ENCODE measurements around the gene TBX18. TPM values are rescaled to one million over a fixed set of nuclear protein-coding genes. Genes with fewer than 3 reads are reported as not detected.

Gene TBX18
- total RNA-seq, 1 experiment from 2014 or later: 0.15 TPM

- TF ChIP-seq NR2C2 (CRISPR knock-in tag; IDR thresholded peaks at IDR 0.05): no peak
- TF ChIP-seq SMAD4 (CRISPR knock-in tag; IDR thresholded peaks at IDR 0.05): no peak
- no peak for TF ChIP-seq ZNF396 (CRISPR knock-in tag; IDR thresholded peaks at IDR 0.05; ENCODE audit: borderline replicate concordance)
- no peak for TF ChIP-seq NFATC4 (CRISPR knock-in tag; IDR thresholded peaks at IDR 0.05)
These were observed 36.9 kb upstream of the TBX18 start (continued) for GRCh38 chr6:84801250-84801649.

DNA sequence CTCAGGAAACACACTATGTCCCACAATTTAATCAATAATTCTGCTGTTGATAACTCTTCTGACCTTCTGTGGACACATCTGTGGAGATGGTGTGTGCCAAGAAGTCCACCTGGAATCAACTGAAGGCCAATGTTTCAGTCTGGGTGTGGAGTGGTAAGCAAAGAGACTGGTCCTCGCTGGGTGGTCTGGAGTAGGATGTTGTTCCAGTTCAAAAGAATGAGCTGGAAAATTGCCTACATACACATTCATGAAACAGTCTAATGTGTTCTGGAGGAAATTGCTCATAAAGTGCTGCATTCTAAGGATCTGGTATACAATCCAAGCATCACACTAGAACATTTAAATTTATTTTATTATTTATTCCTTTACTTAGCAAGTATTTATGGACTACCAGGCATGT lies 33.9 kb upstream of the TBX18 start:
- Mint-ChIP-seq H3K4me1 (no peaks in the 10 kb centered on the region), H3K27ac (no peak overlapping the region), H3K4me3 (no peak overlapping the region), H3K36me3 (peaks cover 6% of the 10 kb centered on the region), H3K9me3 (peaks cover 31% of the 10 kb centered on the region), H3K27me3 (ENCODE audit: low read depth) (peaks cover 4% of the 10 kb centered on the region; the same call in 1 of the 2 replicates)
- CTCF ChIA-PET: no interaction called here
- DNase-seq (ENCODE audit: low spot score): no peak
- POLR2A ChIA-PET: no interaction called here
- TF ChIP-seq, protein P1, sequence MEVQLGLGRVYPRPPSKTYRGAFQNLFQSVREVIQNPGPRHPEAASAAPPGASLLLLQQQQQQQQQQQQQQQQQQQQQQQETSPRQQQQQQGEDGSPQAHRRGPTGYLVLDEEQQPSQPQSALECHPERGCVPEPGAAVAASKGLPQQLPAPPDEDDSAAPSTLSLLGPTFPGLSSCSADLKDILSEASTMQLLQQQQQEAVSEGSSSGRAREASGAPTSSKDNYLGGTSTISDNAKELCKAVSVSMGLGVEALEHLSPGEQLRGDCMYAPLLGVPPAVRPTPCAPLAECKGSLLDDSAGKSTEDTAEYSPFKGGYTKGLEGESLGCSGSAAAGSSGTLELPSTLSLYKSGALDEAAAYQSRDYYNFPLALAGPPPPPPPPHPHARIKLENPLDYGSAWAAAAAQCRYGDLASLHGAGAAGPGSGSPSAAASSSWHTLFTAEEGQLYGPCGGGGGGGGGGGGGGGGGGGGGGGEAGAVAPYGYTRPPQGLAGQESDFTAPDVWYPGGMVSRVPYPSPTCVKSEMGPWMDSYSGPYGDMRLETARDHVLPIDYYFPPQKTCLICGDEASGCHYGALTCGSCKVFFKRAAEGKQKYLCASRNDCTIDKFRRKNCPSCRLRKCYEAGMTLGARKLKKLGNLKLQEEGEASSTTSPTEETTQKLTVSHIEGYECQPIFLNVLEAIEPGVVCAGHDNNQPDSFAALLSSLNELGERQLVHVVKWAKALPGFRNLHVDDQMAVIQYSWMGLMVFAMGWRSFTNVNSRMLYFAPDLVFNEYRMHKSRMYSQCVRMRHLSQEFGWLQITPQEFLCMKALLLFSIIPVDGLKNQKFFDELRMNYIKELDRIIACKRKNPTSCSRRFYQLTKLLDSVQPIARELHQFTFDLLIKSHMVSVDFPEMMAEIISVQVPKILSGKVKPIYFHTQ (CRISPR knock-in tag; IDR thresholded peaks at IDR 0.05): no peak
- TF ChIP-seq NFATC4 (CRISPR knock-in tag; IDR thresholded peaks at IDR 0.05) (no peak), MXD4 (CRISPR knock-in tag; IDR thresholded peaks at IDR 0.05; ENCODE audit: borderline replicate concordance) (no peak), NFYB (CRISPR knock-in tag; conservative IDR thresholded peaks at IDR 0.05; ENCODE audit: low read depth) (no peak), KAT7 (CRISPR knock-in tag; IDR thresholded peaks at IDR 0.05; ENCODE audit: borderline replicate concordance) (no peak), GRHL2 (CRISPR knock-in tag; IDR thresholded peaks at IDR 0.05; ENCODE audit: insufficient replicate concordance, severe bottlenecking) (no peak), CREM (CRISPR knock-in tag; IDR thresholded peaks at IDR 0.05) (no peak), GTF2I (CRISPR knock-in tag; conservative IDR thresholded peaks at IDR 0.05) (no peak), ZNF532 (CRISPR knock-in tag; IDR thresholded peaks at IDR 0.05; ENCODE audit: borderline replicate concordance) (no peak), JUN (CRISPR knock-in tag; IDR thresholded peaks at IDR 0.05) (no peak), RORB (CRISPR knock-in tag; IDR thresholded peaks at IDR 0.05) (no peak), NFE2L1 (CRISPR knock-in tag; IDR thresholded peaks at IDR 0.05) (no peak), ZBTB21 (CRISPR knock-in tag; IDR thresholded peaks at IDR 0.05; ENCODE audit: borderline replicate concordance) (no peak), ZNF317 (CRISPR knock-in tag; IDR thresholded peaks at IDR 0.05; ENCODE audit: borderline replicate concordance, low read depth) (no peak)
- TF ChIP-seq, protein P2, sequence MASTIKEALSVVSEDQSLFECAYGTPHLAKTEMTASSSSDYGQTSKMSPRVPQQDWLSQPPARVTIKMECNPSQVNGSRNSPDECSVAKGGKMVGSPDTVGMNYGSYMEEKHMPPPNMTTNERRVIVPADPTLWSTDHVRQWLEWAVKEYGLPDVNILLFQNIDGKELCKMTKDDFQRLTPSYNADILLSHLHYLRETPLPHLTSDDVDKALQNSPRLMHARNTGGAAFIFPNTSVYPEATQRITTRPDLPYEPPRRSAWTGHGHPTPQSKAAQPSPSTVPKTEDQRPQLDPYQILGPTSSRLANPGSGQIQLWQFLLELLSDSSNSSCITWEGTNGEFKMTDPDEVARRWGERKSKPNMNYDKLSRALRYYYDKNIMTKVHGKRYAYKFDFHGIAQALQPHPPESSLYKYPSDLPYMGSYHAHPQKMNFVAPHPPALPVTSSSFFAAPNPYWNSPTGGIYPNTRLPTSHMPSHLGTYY (CRISPR knock-in tag; IDR thresholded peaks at IDR 0.05): no peak
- no peak for ATAC-seq

All from WTC11 (cell line).